Left lobe of liver (tissue), 2 donors: ENCODE results near the gene CASP4. TPM values are rescaled to one million over a fixed set of nuclear protein-coding genes. Genes with fewer than 3 reads are reported as not detected.
"Not testable (repeated sequence)": the region's sequence is repeated elsewhere in the genome, so short reads cannot be mapped to it uniquely, and the experiment has no call there.

Source experiments
- ATAC-seq: fragments of 200-7000 bp; cut with Tn5 transposase; one replicate; pipeline ENCODE4 v1.9.1; 2020; ENCODE audit warnings: mild to moderate bottlenecking, moderate library complexity
- DNase-seq: peaks from one replicate; pipeline ENCODE4 v3.0.0-alpha.2; 2020; ENCODE audit warnings: low spot score
- total RNA-seq: library from RNA; stranded (reverse); gene quantifications from one replicate; pipeline ENCODE4 v1.2.1, GENCODE V29; 2021
- donor health status: DM: no; HTN: no; CAD: no; lungs with moderate emphysema.
- donor health status: DM: no; HTN: yes; CAD: no.

The CASP4 gene
- total RNA-seq, result 16.4 TPM

DNA sequence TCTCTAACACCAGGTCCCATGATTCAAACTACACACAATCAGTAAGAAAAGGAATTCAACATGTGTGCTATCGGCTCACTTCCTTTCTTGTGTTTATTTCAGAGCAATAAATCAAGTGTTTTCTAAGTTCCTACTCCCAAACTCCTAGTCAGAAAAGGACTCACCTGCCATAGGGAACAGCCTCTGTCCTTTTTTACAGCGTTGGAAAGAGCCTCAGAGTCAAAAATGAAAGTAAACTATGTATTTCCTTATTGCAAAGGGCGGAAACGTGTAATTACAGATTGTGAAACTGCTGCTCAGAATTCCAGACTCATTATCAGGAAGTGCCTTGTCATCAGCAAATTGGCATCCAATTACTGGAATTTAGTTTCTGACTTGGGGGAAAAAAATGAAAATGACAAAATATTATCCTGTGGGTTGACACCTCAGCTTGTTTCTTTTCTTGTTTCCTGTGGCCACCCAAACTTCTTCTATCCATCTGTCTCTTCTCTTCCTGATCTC lies at the start of gene CASP4:
TSS of gene CASP4 (minus strand) at position 220 of the 501 bp plus-strand sequence. CDS start at position 171, 49 bp downstream.
- no peak for DNase-seq
- peak; percentile 84 for ATAC-seq

DNA sequence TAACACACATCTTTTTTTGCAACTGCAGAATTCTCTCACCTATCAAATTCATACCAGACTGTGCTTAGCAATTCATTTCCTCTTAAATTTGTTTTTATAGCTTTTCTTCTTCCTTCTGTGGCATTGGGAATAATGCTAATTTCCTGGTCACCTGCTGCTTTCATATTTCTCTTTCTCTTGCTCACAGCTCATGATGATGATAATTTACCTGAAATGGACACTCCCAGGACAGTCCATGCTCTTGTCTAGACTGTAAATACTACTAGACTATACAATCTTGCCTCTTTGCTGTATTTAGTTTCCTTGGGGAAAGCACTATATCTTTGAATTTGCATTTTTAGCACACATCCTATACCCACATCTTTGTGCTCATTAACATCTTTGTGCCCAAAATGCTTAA lies 39.1 kb upstream of the CASP4 start:
- DNase-seq (no peak), ATAC-seq (no peak)

DNA sequence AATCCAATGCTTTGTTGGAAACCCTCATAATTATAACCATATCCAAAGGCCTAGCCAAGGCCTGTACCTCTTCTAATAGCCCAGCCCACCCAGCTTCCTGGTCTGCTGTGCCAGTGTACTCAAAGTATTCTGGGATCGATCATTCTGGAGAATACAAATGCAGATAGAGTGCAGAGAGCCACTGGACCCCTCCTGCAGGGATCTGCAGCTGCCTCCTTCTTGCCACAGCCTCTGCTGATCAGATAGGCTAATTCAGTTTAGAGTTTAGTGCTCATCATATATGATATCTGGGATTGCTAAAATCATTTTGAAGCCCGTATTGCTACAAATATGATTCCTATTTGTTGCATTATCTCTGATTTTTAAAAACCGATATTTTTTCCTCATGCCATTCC lies 37.1 kb upstream of the CASP4 start:
- ATAC-seq (no peak), DNase-seq (no peak)

DNA sequence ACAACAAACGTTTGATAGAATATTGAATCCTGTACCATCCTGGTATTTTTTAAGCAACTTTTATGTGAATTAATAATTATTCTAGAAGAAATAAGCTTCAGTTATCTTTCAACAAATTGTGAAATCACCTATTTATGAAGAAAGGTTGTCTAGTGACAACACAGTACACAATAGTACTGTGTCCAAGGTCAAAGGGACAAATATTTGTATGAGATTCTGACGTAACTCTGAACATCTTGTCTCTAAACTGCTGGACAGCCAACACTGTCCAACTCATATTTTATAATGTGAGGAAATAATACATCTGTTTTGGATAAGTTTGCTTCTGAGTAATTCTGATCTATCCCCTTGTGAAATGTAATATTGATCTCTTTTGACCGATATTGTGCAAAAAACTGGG lies 35.6 kb upstream of the CASP4 start:
- DNase-seq (no peak), ATAC-seq (peak; percentile 46)

DNA sequence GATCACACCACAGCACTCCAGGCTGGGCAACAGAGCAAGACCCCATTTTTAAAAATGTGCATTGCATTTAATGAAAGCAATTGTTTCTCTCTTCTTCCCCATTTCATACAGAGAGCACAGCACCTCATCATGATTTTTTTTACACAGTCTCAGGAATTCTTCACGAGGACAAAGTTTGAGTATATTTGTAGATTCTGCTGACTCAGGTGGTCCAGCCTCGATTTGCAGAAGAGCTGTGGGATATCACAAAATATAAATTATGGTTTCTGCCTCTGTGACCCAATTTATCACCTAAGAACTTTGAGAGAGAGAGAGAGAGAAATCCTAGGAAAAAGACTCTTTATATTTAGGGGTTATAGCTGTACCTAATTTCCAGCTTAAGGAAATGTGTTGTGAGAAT lies 34.8 kb upstream of the CASP4 start:
- ATAC-seq, result no peak
- no peak for DNase-seq

DNA sequence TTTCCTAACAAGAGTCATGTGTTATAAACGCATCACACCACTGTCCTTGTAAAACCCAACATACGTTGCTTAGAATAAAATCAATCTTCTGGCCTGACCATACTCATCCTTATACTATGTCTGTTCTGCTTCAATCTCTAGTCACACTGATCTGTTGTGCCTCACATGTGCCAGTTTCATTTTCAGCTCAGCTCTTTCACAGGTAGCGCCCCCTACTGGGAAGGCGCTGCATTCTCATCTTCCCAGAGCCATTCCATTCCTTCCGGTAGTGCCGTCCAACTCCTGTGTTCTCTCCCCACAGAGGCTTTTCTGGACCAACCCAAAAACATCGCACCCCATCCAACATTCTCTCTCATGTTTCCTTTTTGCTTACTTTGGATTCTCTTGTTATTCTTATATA lies 32.4 kb upstream of the CASP4 start:
- DNase-seq (no peak), ATAC-seq (peak; percentile 70)

DNA sequence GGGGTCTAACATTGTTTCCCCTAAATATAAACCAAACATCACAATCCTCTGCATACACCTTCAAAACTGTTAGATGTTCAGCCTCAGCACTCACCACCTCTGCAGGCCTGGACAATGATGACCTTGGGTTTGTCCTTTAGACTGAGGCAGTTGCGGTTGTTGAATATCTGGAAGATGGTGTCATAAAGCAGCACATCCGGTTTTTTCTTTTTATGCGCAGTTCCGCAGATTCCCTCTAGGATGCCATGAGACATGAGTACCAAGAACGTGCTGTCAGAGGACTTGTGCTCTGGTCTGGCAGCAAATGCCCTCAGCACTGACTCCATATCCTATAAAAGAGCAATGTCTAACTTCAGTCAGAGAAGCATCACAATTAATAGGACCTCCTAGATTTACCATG lies 31.8 kb upstream of the CASP4 start:
- DNase-seq (no peak), ATAC-seq (no peak)

DNA sequence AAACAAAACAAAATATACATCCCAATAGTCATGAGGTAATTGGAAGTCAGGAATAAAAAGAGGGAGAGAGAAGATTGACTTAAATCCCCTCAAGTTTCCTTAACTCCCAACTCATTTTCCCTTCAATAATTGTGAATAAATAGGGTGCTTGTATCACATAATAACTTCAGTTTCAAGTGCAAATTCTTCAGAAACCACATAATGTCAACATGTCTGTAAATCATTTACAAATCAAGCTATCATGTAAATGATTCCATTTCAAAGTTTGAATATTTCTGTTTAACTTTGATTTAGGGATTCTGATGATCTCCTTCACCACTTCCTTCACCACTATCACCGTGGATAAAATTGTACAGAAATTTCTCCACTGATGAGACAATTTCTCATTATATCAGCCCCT lies 31.3 kb upstream of the CASP4 start:
- no peak for DNase-seq
- ATAC-seq, result no peak

DNA sequence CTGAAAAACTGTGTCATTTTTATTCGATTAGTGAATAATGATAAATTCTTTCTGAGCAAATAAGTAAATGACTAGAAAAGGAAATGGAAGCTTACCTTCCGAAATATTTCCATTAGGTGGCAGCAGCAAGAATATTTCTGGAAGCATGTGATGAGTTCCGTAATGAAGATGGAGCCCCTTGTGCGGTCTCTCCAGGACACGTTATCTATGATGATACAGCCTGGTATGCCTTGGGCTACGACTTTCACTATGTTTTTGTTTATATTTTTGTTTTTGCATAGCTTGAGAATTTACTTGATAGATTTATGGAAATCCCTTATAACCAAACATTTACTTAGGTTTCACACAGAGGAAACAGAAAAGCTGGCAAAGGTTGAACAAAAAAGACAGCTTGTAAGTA lies 28.9 kb upstream of the CASP4 start:
- ATAC-seq, result no peak
- DNase-seq, result no peak

DNA sequence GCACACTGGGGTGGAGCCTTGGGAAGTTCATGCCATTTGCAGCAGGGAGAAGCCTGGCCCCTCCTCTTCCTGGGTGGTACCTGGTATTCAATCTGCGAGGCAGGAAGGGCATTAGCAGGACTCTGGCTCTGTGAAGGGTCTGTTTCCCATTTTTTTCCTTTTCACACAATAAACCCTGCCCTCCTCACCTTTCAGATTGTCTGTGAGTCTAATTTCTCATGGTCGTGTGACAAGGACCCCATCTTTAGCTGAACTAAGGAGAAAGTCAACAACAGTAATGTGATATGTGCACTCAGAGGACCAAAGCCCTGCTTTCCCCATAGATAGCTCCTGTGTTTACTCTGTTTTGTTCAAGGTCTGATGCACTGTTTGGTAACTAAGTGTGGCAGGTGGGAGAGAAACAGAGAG lies 26.6 kb upstream of the CASP4 start:
- DNase-seq (no peak), ATAC-seq (no peak)

DNA sequence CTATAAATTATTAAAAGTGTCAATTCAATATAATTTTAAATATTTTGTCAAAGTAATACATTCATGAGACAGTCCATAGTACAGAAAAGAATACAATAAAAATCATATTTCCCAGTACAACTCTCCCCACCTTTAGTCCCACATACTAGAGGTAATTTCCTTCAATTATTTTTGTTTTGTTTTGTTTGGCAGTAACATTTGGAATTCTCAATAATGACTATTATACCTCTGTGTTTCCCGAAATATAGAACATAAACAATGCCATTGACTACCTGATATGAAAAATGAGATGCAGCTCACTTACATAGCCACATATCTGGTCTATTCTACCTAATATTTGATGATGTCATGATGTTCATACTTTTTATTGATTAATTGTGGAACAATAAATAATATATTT lies 24.4 kb upstream of the CASP4 start:
- ATAC-seq, result no peak

DNA sequence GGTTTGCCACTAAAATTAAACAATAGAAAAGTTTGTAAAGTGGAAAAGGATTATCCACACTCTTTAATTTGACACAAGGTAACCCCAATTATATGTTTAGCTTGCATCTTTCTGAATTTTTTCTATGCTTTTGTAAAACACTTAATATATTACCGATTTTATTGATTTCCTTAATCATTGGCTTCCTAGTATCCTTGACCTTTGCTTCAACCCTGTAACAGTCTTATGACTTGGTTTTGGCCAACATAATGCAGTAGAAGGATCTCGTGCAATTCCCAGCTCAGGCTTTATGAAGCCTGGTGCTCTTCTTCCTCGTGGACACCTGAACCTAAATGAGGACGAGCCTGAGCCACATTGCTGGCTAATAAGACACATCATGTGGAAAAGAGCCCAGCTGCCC lies 23.6 kb upstream of the CASP4 start:
- DNase-seq, result no peak
- no peak for ATAC-seq

More for the DNA sequence above, 24.4 kb upstream of the CASP4 start:
- no peak for DNase-seq

DNA sequence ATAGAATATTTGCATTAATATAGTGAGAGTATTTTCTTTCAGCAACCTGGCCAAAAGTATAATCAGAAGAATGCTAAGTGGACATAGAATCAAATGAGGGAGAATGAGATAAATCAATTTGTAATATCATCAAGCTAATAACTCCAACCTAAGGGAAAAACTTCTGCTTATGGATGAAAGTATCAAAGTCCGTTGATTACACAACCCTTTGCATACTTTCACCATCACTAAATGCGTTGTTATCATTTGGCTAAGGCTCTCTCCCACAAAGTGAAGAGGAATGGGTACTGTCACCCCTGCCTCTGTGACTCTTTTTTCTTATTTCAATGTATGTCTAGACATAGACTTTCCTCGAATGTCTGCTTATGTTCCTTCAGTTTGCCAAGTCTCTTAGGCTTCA lies 16.4 kb upstream of the CASP4 start:
- DNase-seq (no peak), ATAC-seq (no peak)

DNA sequence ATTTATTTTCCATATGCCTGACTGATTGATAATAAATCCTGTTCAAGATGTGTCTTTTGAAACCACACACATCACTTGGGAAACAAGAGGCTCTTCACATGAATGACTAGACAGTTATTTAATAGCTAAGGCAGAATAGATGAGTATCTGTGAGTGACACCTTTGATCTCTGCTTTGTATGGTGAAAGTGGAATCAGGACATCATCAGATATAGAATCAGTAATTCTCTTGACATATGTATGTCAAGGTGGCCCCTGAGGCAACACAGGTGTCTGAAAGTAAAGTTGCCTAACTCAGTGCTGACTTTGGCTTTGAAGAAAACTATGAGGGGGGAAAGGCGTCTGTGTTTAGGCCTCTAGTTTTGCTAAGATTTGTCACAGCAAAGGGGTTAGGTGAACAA lies 11.5 kb upstream of the CASP4 start:
- DNase-seq (no peak), ATAC-seq (no peak)

DNA sequence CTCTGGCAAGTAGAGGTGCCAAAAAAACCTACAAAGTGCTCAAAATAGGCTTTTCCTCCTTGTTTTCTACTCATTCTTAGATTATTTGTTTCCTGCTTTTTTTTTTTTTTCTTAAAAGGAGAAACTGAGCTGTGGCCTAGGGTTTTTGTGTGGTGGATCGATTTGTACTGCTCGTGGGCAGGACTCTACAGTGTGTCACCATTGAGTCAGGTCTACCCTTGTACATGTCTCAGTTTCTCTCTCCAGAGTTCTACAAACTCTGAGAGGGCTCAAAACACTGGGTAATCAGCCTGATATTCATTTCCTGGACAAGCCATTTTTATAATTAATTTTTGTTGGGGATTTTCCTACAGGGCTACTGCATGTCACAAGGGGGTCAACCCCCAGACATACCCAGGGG lies 5.2 kb upstream of the CASP4 start:
- ATAC-seq (no peak), DNase-seq (no peak)

DNA sequence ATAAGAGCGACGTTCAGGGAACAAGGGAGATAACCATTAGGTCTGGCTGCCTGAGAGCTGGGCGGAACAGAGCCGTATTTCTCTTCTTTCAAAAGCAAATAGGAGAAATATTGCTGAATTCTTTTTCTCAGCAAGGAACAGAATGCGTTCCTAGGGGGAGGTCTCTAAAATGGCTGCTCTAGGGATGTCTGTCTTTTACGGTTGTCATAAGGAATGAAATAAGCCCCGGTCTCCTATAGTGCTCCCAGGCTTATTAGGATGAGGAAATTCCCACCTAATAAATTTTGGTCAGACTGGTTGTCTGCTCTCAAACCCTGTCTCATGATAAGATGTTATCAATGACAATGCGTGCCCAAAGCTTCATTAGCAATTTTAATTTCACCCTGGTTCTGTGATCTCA lies 4.5 kb upstream of the CASP4 start:
- DNase-seq, ATAC-seq: not testable (repeated sequence)

DNA sequence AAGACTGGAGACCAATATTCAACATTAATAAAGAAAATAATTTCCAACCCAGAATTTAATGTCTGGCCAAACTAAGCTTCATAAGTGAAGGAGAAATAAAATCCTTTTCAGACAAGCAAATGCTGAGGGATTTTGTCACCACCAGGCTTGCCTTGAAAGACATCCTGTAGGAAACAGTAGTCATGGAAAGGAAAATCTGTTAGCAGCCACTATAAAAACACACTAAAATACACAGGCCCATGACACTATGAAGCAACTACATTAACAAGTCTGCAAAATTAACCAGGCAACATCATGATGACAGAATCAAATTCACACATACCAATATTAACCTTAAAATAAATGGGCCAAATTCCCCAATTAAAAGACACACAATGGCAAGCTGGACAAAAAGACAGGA lies 2.4 kb upstream of the CASP4 start:
- DNase-seq, result no peak
- ATAC-seq, result no peak

DNA sequence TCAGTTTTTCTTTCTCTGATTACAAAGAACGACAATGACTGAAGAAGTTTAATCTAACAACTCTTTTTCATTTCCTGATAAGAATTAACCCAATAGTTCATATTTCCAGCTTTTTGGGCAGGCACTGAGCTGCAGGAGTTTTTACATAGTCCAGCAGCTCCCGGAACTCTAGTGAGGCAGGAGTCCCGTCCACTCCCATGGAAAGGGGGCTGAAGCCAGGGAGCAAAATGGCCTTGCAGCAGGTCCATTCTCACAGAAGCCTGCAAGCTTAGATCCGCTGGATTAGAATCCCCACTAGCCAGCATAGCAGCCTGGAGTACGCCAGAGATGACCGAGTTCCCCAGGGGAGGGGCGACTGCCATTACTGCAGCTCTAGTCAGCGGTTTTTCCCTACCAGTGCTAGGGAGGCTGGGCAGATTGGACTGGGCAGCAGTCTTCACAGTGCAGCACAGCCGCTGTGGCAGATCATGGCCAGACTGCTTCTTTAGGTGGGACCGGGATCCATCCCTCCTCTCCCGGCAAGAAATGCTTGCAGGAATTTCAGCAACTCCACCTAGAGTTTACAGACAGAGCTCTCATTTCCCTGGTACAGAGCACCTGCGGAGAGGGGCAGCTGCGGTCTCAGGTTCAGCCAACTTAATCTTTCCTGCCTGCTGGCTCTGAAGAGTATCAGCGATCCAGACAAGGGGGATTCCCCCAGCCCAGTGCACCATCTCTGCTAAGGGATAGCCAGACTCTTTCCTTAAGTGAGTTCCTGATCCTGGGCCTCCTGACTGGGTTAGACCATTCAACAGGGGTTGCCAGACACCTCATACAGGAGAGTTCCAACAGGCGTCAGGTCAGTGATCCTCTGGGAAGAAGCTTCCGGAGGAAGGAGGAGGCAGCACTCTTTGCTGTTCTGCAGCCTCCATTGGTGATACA lies 742 bp upstream of the CASP4 start:
- ATAC-seq (peak; percentile 73), DNase-seq (peak; percentile 52)

DNA sequence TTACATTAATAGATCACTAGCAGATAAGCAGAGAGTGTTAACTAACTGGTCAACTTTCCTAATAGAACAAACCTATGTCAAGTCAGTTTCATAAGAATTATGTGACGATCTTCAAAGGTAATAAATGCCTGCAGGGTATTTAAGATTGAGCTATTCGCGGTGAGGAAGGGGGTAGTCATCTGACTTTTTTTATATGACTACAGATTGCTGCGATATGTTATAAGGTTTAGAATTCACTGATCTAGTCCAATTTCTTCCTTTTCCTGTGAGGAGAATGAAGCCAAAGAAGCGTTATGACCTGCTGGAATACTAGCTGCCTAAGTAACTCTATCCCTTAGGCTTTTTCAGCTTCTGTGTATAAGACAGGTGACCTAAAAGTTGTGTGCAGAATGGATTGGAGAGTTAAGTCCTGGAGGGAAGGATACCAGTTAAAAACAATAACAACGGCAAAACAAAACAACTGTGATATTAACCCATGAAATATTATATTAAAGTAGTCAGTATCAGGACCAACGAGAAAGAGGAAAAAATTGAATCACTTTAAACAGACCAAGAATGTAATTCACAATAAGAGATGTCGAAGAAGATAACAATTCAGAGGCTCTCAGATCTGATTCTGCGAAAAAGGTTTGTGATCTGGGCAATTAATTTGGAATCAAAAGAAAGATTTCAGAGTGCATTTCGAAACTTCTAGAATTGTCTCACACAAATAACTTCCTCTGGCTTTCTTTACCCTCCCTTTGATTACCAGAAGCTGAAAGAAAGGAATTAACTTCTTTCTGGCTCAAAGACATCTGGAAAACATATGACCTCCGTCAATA lies 630 bp downstream of the CASP4 start:
- ATAC-seq (peak; percentile 29), DNase-seq (no peak)

DNA sequence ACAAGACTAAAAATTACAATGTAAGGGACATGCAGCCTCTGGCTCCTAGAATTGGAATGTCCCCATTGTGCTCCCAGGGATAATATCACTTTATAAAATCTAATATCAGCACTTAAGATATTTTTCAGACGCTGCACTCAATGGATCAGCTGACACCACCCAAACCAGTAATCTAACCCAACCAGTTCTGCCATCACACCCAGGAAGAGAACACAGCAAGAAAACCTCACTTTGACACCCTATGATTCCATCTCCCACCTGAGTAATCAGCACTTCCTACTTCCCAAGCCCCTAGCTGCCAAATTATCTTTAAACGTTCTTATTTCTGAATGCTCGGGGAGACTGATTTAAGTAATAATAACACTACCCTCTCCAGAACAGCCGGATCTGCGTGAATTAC lies 2.6 kb downstream of the CASP4 start:
- ATAC-seq (no peak), DNase-seq (no peak)

DNA sequence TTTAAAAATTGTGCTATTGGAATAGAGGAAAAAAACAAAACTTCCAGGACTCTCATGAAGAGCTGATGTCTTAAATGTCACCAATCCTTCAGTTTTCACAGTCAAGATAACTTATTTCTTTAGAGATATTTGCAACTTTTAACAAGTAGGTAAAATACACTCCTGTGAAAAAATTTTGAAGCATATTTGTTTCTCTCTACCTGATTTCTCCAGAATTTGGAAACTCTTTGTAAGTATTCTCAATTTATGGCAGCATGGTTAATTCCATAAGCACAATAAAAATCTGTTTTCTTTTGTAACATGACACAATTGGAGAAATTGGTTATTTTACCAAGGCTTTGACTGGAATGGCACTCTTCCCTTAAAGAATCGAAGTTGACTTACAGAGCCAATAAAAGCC lies 4.1 kb downstream of the CASP4 start:
- no peak for DNase-seq
- ATAC-seq, result no peak

DNA sequence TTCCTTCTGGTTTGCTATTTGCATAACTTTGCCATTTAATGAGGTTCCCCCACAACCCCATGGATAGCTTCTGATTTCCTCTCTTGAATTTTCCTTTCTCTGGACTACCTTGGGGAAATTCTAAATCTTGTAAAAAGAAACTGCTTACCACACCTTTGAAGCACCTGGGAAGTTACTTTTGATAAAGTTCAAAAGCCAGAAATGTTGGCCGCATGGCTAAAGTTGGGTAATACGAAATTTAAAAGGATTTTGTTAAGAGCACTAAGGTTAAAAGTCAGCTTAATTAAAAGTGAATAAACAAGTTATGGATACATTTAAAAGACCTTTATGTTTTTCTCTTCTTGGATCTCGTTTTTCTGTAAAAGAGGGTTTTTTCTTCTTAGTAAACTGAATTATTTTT lies 5.5 kb downstream of the CASP4 start:
- ATAC-seq (peak; percentile 70), DNase-seq (no peak)
